H1 (cell line): ENCODE results near the gene SMYD1. TPM values are rescaled to one million over a fixed set of nuclear protein-coding genes. Genes with fewer than 3 reads are reported as not detected.

Experiments
- CTCF ChIA-PET: fragments of 300-600 bp; sonication (Branson Sonifier 250); formaldehyde crosslinking; loops from one replicate; lab custom pipeline; 2021; ENCODE audit not compliant: partially characterized antibody; lab: Charles Lee
- POLR2A ChIA-PET: fragments of 300-600 bp; sonication (Branson Sonifier 250); formaldehyde crosslinking; loops from one replicate; lab custom pipeline; 2021; ENCODE audit warnings: inconsistent platforms; ENCODE audit not compliant: partially characterized antibody; lab: Charles Lee
- DNase-seq, 2 experiments: peaks; one replicate each; pipeline versions ENCODE4 v3.0.0 to v3.0.0-alpha.2; 2010 to 2022; ENCODE audit warnings: low spot score in 2 of 2, low read depth in 1 of 2, mixed read lengths in 1 of 2
- FAIRE-seq: peaks from 2 replicates; lab custom pipeline; 2011; peaks lifted over from hg19 to GRCh38; lab: Jason Lieb, UNC
- H2AFZ ChIP-seq: 2 replicates; pipeline ENCODE4 v1.8.1; 2012; ENCODE audit warnings: low read length, inconsistent platforms
- H2AK5ac ChIP-seq: 2 replicates; pipeline ENCODE4 v1.6.1; 2013; ENCODE audit warnings: low read depth, low read length
- H2BK120ac ChIP-seq: replicated peaks from 2 replicates; pipeline ENCODE3; 2013; ENCODE audit warnings: low read depth, low read length, inconsistent platforms
- H2BK12ac ChIP-seq: 2 replicates; pipeline ENCODE4 v1.6.1; 2013; ENCODE audit warnings: low read depth, low read length
- H2BK15ac ChIP-seq: 2 replicates; pipeline ENCODE4 v1.6.1; 2013; ENCODE audit warnings: low read length
- H2BK20ac ChIP-seq: 2 replicates; pipeline ENCODE4 v1.6.1; 2013; ENCODE audit warnings: low read length
- H2BK5ac ChIP-seq: 2 replicates; pipeline ENCODE4 v1.6.1; 2013; ENCODE audit warnings: low read depth, low read length
- H3K14ac ChIP-seq: 2 replicates; pipeline ENCODE4 v1.6.1; 2013; ENCODE audit warnings: inconsistent platforms; ENCODE audit not compliant: insufficient read length
- H3K18ac ChIP-seq: 2 replicates; pipeline ENCODE4 v1.6.1; 2013; ENCODE audit warnings: low read length; ENCODE audit errors: extremely low read depth
- H3K23ac ChIP-seq: 2 replicates; pipeline ENCODE4 v1.6.1; 2013; ENCODE audit warnings: inconsistent platforms; ENCODE audit not compliant: insufficient read length
- H3K23me2 ChIP-seq: 2 replicates; pipeline ENCODE4 v1.6.1; 2013; ENCODE audit warnings: low read depth, low read length
- H3K27ac ChIP-seq: 2 replicates; pipeline ENCODE4 v1.6.1; 2011; ENCODE audit warnings: low read depth, low read length, inconsistent platforms
- H3K27me3 ChIP-seq, 4 experiments: replicated peaks in 1 of 4; 1 replicate in 1 of 4; 2 replicates in 3 of 4; pipeline versions ENCODE4 v1.6.1 to v1.8.1; 2011 to 2013; ENCODE audit warnings: low read length in 3 of 4, mild to moderate bottlenecking in 3 of 4, inconsistent platforms in 2 of 4, mixed read lengths in 2 of 4, moderate library complexity in 1 of 4; ENCODE audit not compliant: control insufficient read depth in 3 of 4, insufficient read depth in 3 of 4; ENCODE audit errors: extremely low read depth in 1 of 4
- H3K36me3 ChIP-seq, 4 experiments: 2 replicates each; pipeline versions ENCODE4 v1.6.1 to v1.8.1; 2011 to 2013; ENCODE audit warnings: mild to moderate bottlenecking in 4 of 4, low read length in 3 of 4, moderate library complexity in 2 of 4, control low read depth in 1 of 4, inconsistent platforms in 1 of 4; ENCODE audit not compliant: insufficient read depth in 4 of 4, control insufficient read depth in 2 of 4
- H3K4ac ChIP-seq: replicated peaks from 2 replicates; pipeline ENCODE3; 2013; ENCODE audit warnings: low read length, low read depth, mixed read lengths, inconsistent platforms; ENCODE audit not compliant: insufficient read length
- H3K4me1 ChIP-seq, 4 experiments: replicated peaks in 1 of 4; 1 replicate in 1 of 4; 2 replicates in 3 of 4; pipeline versions ENCODE4 v1.6.1 to v1.8.1; 2011 to 2013; ENCODE audit warnings: low read length in 3 of 4, inconsistent platforms in 2 of 4, mixed read lengths in 1 of 4; ENCODE audit not compliant: insufficient read depth in 4 of 4, control insufficient read depth in 3 of 4
- H3K4me2 ChIP-seq, 2 experiments: 2 replicates each; pipeline versions ENCODE4 v1.6.1 to v1.8.1; 2011 to 2013; ENCODE audit warnings: low read depth in 2 of 2, low read length in 2 of 2, control low read depth in 1 of 2, inconsistent platforms in 1 of 2, mild to moderate bottlenecking in 1 of 2; ENCODE audit not compliant: insufficient read depth in 1 of 2
- H3K4me3 ChIP-seq, 4 experiments: fragments of 200-600, 300-600 bp in 1 of 4; sonication (generic), shearing (Covaris generic), sonication (Bioruptor Twin) in 1 of 4; 2 replicates each; pipeline versions ENCODE4 v1.5.1 to v1.8.1; 2011 to 2016; ENCODE audit warnings: low read length in 4 of 4, low read depth in 3 of 4, control low read depth in 2 of 4, inconsistent platforms in 2 of 4, mild to moderate bottlenecking in 2 of 4, mixed read lengths in 1 of 4, moderate library complexity in 1 of 4; ENCODE audit not compliant: insufficient read depth in 2 of 4; ENCODE audit errors: extremely low read depth in 1 of 4
- H3K56ac ChIP-seq: replicated peaks from 2 replicates; pipeline ENCODE3; 2013; ENCODE audit warnings: low read depth, mild to moderate bottlenecking, mixed read lengths, low read length, inconsistent platforms; ENCODE audit not compliant: insufficient read length
- H3K79me1 ChIP-seq: 2 replicates; pipeline ENCODE4 v1.6.1; 2013; ENCODE audit warnings: low read depth, low read length, control low read depth
- H3K79me2 ChIP-seq, 2 experiments: 2 replicates each; pipeline versions ENCODE4 v1.6.1 to v1.8.1; 2012 to 2013; ENCODE audit warnings: low read length in 2 of 2, mild to moderate bottlenecking in 2 of 2, inconsistent platforms in 1 of 2; ENCODE audit not compliant: insufficient read depth in 2 of 2, control insufficient read depth in 1 of 2
- H3K9ac ChIP-seq, 4 experiments: replicated peaks in 1 of 4; 1 replicate in 1 of 4; 2 replicates in 3 of 4; pipeline versions ENCODE4 v1.6.1 to v1.8.1; 2011 to 2013; ENCODE audit warnings: low read depth in 3 of 4, low read length in 3 of 4, control low read depth in 2 of 4, mild to moderate bottlenecking in 2 of 4, moderate library complexity in 2 of 4, inconsistent platforms in 1 of 4; ENCODE audit errors: extremely low read depth in 1 of 4
- H3K9me3 ChIP-seq, 2 experiments: 2 replicates each; pipeline versions ENCODE4 v1.6.1 to v1.8.1; 2012 to 2013; ENCODE audit warnings: mild to moderate bottlenecking in 2 of 2, moderate library complexity in 2 of 2, control low read depth in 1 of 2, inconsistent platforms in 1 of 2, low read depth in 1 of 2, low read length in 1 of 2, mixed read lengths in 1 of 2; ENCODE audit not compliant: insufficient read depth in 2 of 2
- H4K20me1 ChIP-seq, 2 experiments: replicated peaks in 1 of 2; 2 replicates each; pipeline versions ENCODE3 to v1.8.1; 2011 to 2013; ENCODE audit warnings: inconsistent platforms in 2 of 2, low read length in 2 of 2, mild to moderate bottlenecking in 1 of 2; ENCODE audit not compliant: insufficient read depth in 2 of 2, control insufficient read depth in 1 of 2
- H4K5ac ChIP-seq: 2 replicates; pipeline ENCODE4 v1.6.1; 2013; ENCODE audit warnings: low read length, low read depth, mixed read lengths, inconsistent platforms; ENCODE audit not compliant: insufficient read length
- H4K8ac ChIP-seq: 2 replicates; pipeline ENCODE4 v1.8.0; 2013; ENCODE audit warnings: mild to moderate bottlenecking, moderate library complexity, low read length, inconsistent platforms; ENCODE audit not compliant: insufficient read depth; ENCODE audit errors: extremely low read depth
- H4K91ac ChIP-seq: replicated peaks from 2 replicates; pipeline ENCODE3; 2013; ENCODE audit warnings: low read length, mixed read lengths, inconsistent platforms; ENCODE audit not compliant: insufficient read length
- POLR2AphosphoS5 ChIP-seq: IDR thresholded peaks from 2 replicates; pipeline ENCODE4 v1.6.1; 2011; ENCODE audit warnings: low read depth, low read length
- TAF1 ChIP-seq: IDR thresholded peaks from 2 replicates; pipeline ENCODE4 v1.6.1; 2011; ENCODE audit warnings: mild to moderate bottlenecking, low read depth, low read length
- WGBS, 2 experiments: shearing (Covaris generic) in 1 of 2; methylation state at CpG; one replicate each; pipeline versions ENCODE4 v1.1.6 to v1.1.7; 2013 to 2015; ENCODE audit warnings: low lambda C conversion rate in 2 of 2, mixed read lengths in 2 of 2, inconsistent platforms in 1 of 2, low coverage in 1 of 2, missing lambda C conversion rate in 1 of 2; ENCODE audit not compliant: insufficient replicate concordance in 2 of 2, insufficient coverage in 1 of 2, insufficient read length in 1 of 2; ENCODE audit errors: extremely low coverage in 1 of 2, missing lambda C conversion rate in 1 of 2; 5-methylcytosine and 5-hydroxymethylcytosine counted together
- polyA plus RNA-seq, 7 experiments: library from polyadenylated mRNA; depleted of rRNA in 3 of 7; stranded (reverse) in 5 of 7; unstranded in 2 of 7; fragments of >200 nt in 5 of 7; fragments of 200-250 nt in 2 of 7; gene quantifications; 1 replicate in 5 of 7; 2 replicates in 1 of 7; 4 replicates in 1 of 7; pipeline versions ENCODE4 v1.2.1 to v1.2.3, GENCODE V29; 2011 to 2013; ENCODE audit warnings: missing spikeins in 2 of 7, mixed read lengths in 2 of 7
- total RNA-seq: library from RNA; stranded (reverse); fragmentation: NEBNext Ultra II Directional; extraction: Animal tissue kit (Norgen Biotek cat#: 25700); gene quantifications from 2 replicates; pipeline ENCODE4 v1.2.1, GENCODE V29; 2021

SMYD1 gene
- total and polyA plus RNA-seq, 2 of the 8 experiments (the other 6 are each of a cell fraction or from before 2014, with no cell fraction given), result 0.06 TPM; not detected in 1

DNA sequence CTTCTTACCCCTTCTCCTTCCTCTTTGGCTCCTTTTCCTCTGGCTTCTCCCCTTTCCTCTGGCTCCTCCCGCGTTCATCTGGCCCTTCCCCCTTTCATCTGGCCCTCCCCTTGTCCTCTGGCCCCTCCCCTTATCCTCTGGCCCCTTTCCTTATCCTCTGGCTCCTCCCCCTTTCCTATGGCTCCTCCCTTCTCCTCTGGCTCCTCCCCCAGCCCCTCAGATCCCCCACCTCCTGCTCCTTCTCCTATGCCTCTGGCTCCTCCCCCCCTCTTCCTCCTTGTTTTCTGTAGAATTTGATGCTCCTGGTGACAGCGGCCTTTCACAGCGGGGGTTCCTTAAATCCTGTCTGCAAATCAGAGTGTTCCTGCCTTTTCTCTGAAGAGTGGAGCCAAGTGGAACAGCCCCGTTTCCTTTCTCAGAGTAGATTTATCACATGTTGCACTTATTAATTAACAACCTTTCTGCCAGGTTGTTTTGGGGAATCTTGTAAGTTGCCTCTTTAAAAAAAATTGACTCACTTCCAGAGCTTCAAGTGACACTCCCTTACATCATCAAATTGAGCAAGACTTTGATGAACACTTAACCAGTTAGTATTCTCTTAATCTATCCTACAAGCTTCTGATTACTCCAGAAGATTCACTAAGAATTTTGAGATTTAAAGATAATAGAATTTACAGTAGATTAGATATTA lies 32.3 kb downstream of the SMYD1 start:
- POLR2A ChIA-PET, result interaction anchor here (1.1 to 1.5 kb wide), 3 partner anchors 13 to 84 kb away, joined by 3 read pairs; no protein-coding TSS in a partner anchor
- Histone ChIP-seq H3K18ac (no peak overlapping the region), H3K36me3 (no peaks in the 10 kb centered on the region), H2BK12ac (no peak overlapping the region), H3K14ac (no peak overlapping the region), H4K5ac (no peak overlapping the region), H2AK5ac (no peak overlapping the region), H2BK120ac (no peak overlapping the region), H4K91ac (no peak overlapping the region), H3K9ac (no peak overlapping the region)
- TF ChIP-seq POLR2AphosphoS5 (no peak), TAF1 (0 out of 2 replicates have a peak, but pooled peaks have one; percentile 19)
- TF ChIP-seq, all 59 proteins: peak for 1
- H3K4me3 ChIP-seq, result no peak overlapping the region
- no peak overlapping the region for H2BK20ac ChIP-seq
- CTCF ChIA-PET, result interaction anchor here (1.1 to 2.8 kb wide), 3 partner anchors 10 to 40 kb away, joined by 3 to 18 read pairs (median 3); no protein-coding TSS in a partner anchor
- H4K20me1 ChIP-seq, result no peaks in the 10 kb centered on the region
- H3K9me3 ChIP-seq, result no peaks in the 10 kb centered on the region
- FAIRE-seq, result peak; percentile 75
- DNase-seq, result peak; percentile 88 to 92
- H3K4me1 ChIP-seq, result peaks cover 0 to 9% (median 1%) of the 10 kb centered on the region in 4 experiments; a peak in 4 of 7 replicates
- H2BK5ac ChIP-seq, result no peak overlapping the region
- H3K4me2 ChIP-seq, result no peak overlapping the region
- no peak overlapping the region for H3K56ac ChIP-seq
- H3K27ac ChIP-seq, result no peak overlapping the region
- no peak overlapping the region for H2BK15ac ChIP-seq
- no peaks in the 10 kb centered on the region for H3K23me2 ChIP-seq
- no peak overlapping the region for H2AFZ ChIP-seq
- H3K79me2 ChIP-seq, result no peaks in the 10 kb centered on the region
- no peak overlapping the region for H4K8ac ChIP-seq
- no peaks in the 10 kb centered on the region for H3K79me1 ChIP-seq
- no peaks in the 10 kb centered on the region for H3K27me3 ChIP-seq
- 21% methylated on average over 5 of the region's 5 CpGs; no CpG with 5 or more reads in 1 of the 2 experiments for WGBS, 2 experiments
- H3K23ac ChIP-seq, result no peak overlapping the region
- no peak overlapping the region for H3K4ac ChIP-seq
